Activated naive CD4-positive, alpha-beta T cell treated with anti-CD3 and anti-CD28 coated beads, Interleukin-2, amount 50 U/mL, for 24 hours (primary cell): Measurements from ENCODE around the gene HOXD1.

Experiments
- H3K27ac Mint-ChIP-seq: one replicate; pipeline ENCODE4 v1.8.0; 2021; ENCODE audit warnings: mild to moderate bottlenecking, mixed read lengths
- H3K27me3 Mint-ChIP-seq: one replicate; pipeline ENCODE4 v1.8.0; 2021; ENCODE audit warnings: mixed read lengths
- H3K36me3 Mint-ChIP-seq: one replicate; pipeline ENCODE4 v1.8.0; 2021; ENCODE audit warnings: mixed read lengths
- H3K4me1 Mint-ChIP-seq: one replicate; pipeline ENCODE4 v1.8.0; 2021; ENCODE audit warnings: mixed read lengths
- H3K4me3 Mint-ChIP-seq: one replicate; pipeline ENCODE4 v1.8.0; 2021; ENCODE audit warnings: mild to moderate bottlenecking, mixed read lengths
- H3K9me3 Mint-ChIP-seq: one replicate; pipeline ENCODE4 v1.8.0; 2021; ENCODE audit warnings: mixed read lengths

HOXD1 gene

GRCh38 chr2:176186024-176186423, 2.4 kb upstream of the HOXD1 start:
- peaks cover 17% of the 10 kb centered on the region for H3K4me1 Mint-ChIP-seq
- H3K27me3 Mint-ChIP-seq: peaks cover 59% of the 10 kb centered on the region
- H3K9me3 Mint-ChIP-seq: peaks cover 6% of the 10 kb centered on the region
- H3K27ac Mint-ChIP-seq: no peak overlapping the region
- H3K36me3 Mint-ChIP-seq: peaks cover 4% of the 10 kb centered on the region
- peak overlapping the region; percentile 26 for H3K4me3 Mint-ChIP-seq

- H3K4me3 Mint-ChIP-seq: peak overlapping the region; percentile 90
- H3K27me3 Mint-ChIP-seq: peaks cover 61% of the 10 kb centered on the region
- no peak overlapping the region for H3K27ac Mint-ChIP-seq
- peaks cover 17% of the 10 kb centered on the region for H3K4me1 Mint-ChIP-seq
- peaks cover 4% of the 10 kb centered on the region for H3K36me3 Mint-ChIP-seq
- H3K9me3 Mint-ChIP-seq: peaks cover 6% of the 10 kb centered on the region
Measured at GRCh38 chr2:176187200-176187898, 1.1 kb upstream of the HOXD1 start.

GRCh38 chr2:176188774-176189680, 559 bp downstream of the HOXD1 start:
- peaks cover 17% of the 10 kb centered on the region for H3K4me1 Mint-ChIP-seq
- H3K4me3 Mint-ChIP-seq: peak overlapping the region; percentile 55
- no peak overlapping the region for H3K27ac Mint-ChIP-seq
- peaks cover 6% of the 10 kb centered on the region for H3K9me3 Mint-ChIP-seq
- H3K36me3 Mint-ChIP-seq: peaks cover 4% of the 10 kb centered on the region
- H3K27me3 Mint-ChIP-seq: peaks cover 58% of the 10 kb centered on the region

GRCh38 chr2:176189681-176190641, 1.5 kb downstream of the HOXD1 start:
- Mint-ChIP-seq H3K27me3 (peaks cover 59% of the 10 kb centered on the region), H3K36me3 (peaks cover 4% of the 10 kb centered on the region), H3K4me3 (peak overlapping the region; percentile 55), H3K9me3 (peaks cover 6% of the 10 kb centered on the region), H3K4me1 (peaks cover 17% of the 10 kb centered on the region), H3K27ac (no peak overlapping the region)

- H3K27ac Mint-ChIP-seq: no peak overlapping the region
- H3K4me1 Mint-ChIP-seq: peaks cover 14% of the 10 kb centered on the region
- peaks cover 2% of the 10 kb centered on the region for H3K36me3 Mint-ChIP-seq
- no peak overlapping the region for H3K4me3 Mint-ChIP-seq
- peaks cover 55% of the 10 kb centered on the region for H3K27me3 Mint-ChIP-seq
- no peaks in the 10 kb centered on the region for H3K9me3 Mint-ChIP-seq
Measured at GRCh38 chr2:176192351-176192750, 3.9 kb downstream of the HOXD1 start.

GRCh38 chr2:176193048-176193447, 4.6 kb downstream of the HOXD1 start:
- Mint-ChIP-seq H3K4me3 (no peak overlapping the region), H3K27me3 (peaks cover 54% of the 10 kb centered on the region), H3K36me3 (no peaks in the 10 kb centered on the region), H3K27ac (no peak overlapping the region), H3K4me1 (peaks cover 7% of the 10 kb centered on the region), H3K9me3 (no peaks in the 10 kb centered on the region)

- H3K4me3 Mint-ChIP-seq: no peak overlapping the region
- peaks cover 5% of the 10 kb centered on the region for H3K9me3 Mint-ChIP-seq
- H3K4me1 Mint-ChIP-seq: no peaks in the 10 kb centered on the region
- peaks cover 1% of the 10 kb centered on the region for H3K36me3 Mint-ChIP-seq
- no peak overlapping the region for H3K27ac Mint-ChIP-seq
- H3K27me3 Mint-ChIP-seq: peaks cover 35% of the 10 kb centered on the region
Measured at GRCh38 chr2:176199902-176200301, 11.4 kb downstream of the HOXD1 start.

- Mint-ChIP-seq H3K4me3 (no peak overlapping the region), H3K27ac (no peak overlapping the region), H3K9me3 (peaks cover 5% of the 10 kb centered on the region), H3K36me3 (peaks cover 1% of the 10 kb centered on the region), H3K4me1 (no peaks in the 10 kb centered on the region), H3K27me3 (peaks cover 31% of the 10 kb centered on the region)
Measured at GRCh38 chr2:176200971-176201370, 12.5 kb downstream of the HOXD1 start.

GRCh38 chr2:176202491-176202890, 14.0 kb downstream of the HOXD1 start:
- Mint-ChIP-seq H3K27ac (no peak overlapping the region), H3K9me3 (peaks cover 5% of the 10 kb centered on the region), H3K36me3 (peaks cover 1% of the 10 kb centered on the region), H3K27me3 (peaks cover 26% of the 10 kb centered on the region), H3K4me3 (no peak overlapping the region), H3K4me1 (no peaks in the 10 kb centered on the region)

- Mint-ChIP-seq H3K27me3 (peaks cover 18% of the 10 kb centered on the region), H3K36me3 (peaks cover 1% of the 10 kb centered on the region), H3K4me3 (no peak overlapping the region), H3K4me1 (no peaks in the 10 kb centered on the region), H3K27ac (no peak overlapping the region), H3K9me3 (peaks cover 5% of the 10 kb centered on the region)
Measured at GRCh38 chr2:176205126-176205525, 16.7 kb downstream of the HOXD1 start.

GRCh38 chr2:176206136-176206535, 17.7 kb downstream of the HOXD1 start:
- peaks cover 19% of the 10 kb centered on the region for H3K27me3 Mint-ChIP-seq
- no peak overlapping the region for H3K27ac Mint-ChIP-seq
- peaks cover 1% of the 10 kb centered on the region for H3K36me3 Mint-ChIP-seq
- no peaks in the 10 kb centered on the region for H3K4me1 Mint-ChIP-seq
- H3K9me3 Mint-ChIP-seq: peaks cover 5% of the 10 kb centered on the region
- H3K4me3 Mint-ChIP-seq: no peak overlapping the region

- Mint-ChIP-seq H3K9me3 (peaks cover 5% of the 10 kb centered on the region), H3K27ac (no peak overlapping the region), H3K4me1 (no peaks in the 10 kb centered on the region), H3K27me3 (peaks cover 20% of the 10 kb centered on the region), H3K36me3 (peaks cover 1% of the 10 kb centered on the region), H3K4me3 (no peak overlapping the region)
Measured at GRCh38 chr2:176206682-176207081, 18.2 kb downstream of the HOXD1 start.

GRCh38 chr2:176211110-176211509, 22.6 kb downstream of the HOXD1 start:
- Mint-ChIP-seq H3K27me3 (peaks cover 11% of the 10 kb centered on the region), H3K4me3 (no peak overlapping the region), H3K4me1 (no peaks in the 10 kb centered on the region), H3K36me3 (no peaks in the 10 kb centered on the region), H3K9me3 (no peaks in the 10 kb centered on the region), H3K27ac (no peak overlapping the region)

- H3K27ac Mint-ChIP-seq: no peak overlapping the region
- H3K4me3 Mint-ChIP-seq: no peak overlapping the region
Measured at GRCh38 chr2:176212276-176212675, 23.8 kb downstream of the HOXD1 start.

GRCh38 chr2:176213406-176213805, 24.9 kb downstream of the HOXD1 start:
- H3K9me3 Mint-ChIP-seq: no peaks in the 10 kb centered on the region
- no peak overlapping the region for H3K27ac Mint-ChIP-seq
- H3K4me1 Mint-ChIP-seq: no peaks in the 10 kb centered on the region
- H3K27me3 Mint-ChIP-seq: peaks cover 9% of the 10 kb centered on the region
- no peak overlapping the region for H3K4me3 Mint-ChIP-seq
- no peaks in the 10 kb centered on the region for H3K36me3 Mint-ChIP-seq

More at GRCh38 chr2:176212276-176212675, 23.8 kb downstream of the HOXD1 start:
- Mint-ChIP-seq H3K36me3 (no peaks in the 10 kb centered on the region), H3K4me1 (no peaks in the 10 kb centered on the region), H3K27me3 (peaks cover 9% of the 10 kb centered on the region), H3K9me3 (no peaks in the 10 kb centered on the region)
